Measurements from ENCODE around the gene TUBGCP6.

Gene TUBGCP6

GRCh38 chr22:50167689-50168489, 76.9 kb downstream of the TUBGCP6 start:
- no peak for DNase-seq (ENCODE audit: low spot score)
